GM12878 (cell line): Measurements from ENCODE around the gene NEK2. TPM values are rescaled to one million over a fixed set of nuclear protein-coding genes. Genes with fewer than 3 reads are reported as not detected.

Source experiments
- ATF2 ChIP-seq: IDR thresholded peaks from 2 replicates; pipeline ENCODE4 v1.6.1; 2012; ENCODE audit warnings: low read length, inconsistent platforms
- ATF7 ChIP-seq: fragments of 450-650 bp; IDR thresholded peaks from 2 replicates; pipeline ENCODE4 v1.6.1; 2016; ENCODE audit warnings: low read depth, mild to moderate bottlenecking
- BCLAF1 ChIP-seq: fragments of 450-650 bp; IDR thresholded peaks from 2 replicates; pipeline ENCODE4 v1.6.1; 2017; ENCODE audit warnings: antibody characterized with exemption, mild to moderate bottlenecking, moderate library complexity
- BHLHE40 ChIP-seq, 2 experiments: fragments of 450-650 bp in 1 of 2; IDR thresholded peaks; 2 replicates each; pipeline ENCODE4 v1.6.1; 2011 to 2017; ENCODE audit warnings: low read depth in 2 of 2, borderline replicate concordance in 1 of 2, improper control_type of control experiment in 1 of 2, low read length in 1 of 2, mild to moderate bottlenecking in 1 of 2
- DPF2 ChIP-seq: fragments of 450-650 bp; IDR thresholded peaks from 2 replicates; pipeline ENCODE4 v1.6.1; 2017; ENCODE audit warnings: mild to moderate bottlenecking
- FOXM1 ChIP-seq: IDR thresholded peaks from 2 replicates; pipeline ENCODE4 v1.6.1; 2012; ENCODE audit warnings: low read depth, mild to moderate bottlenecking, inconsistent platforms, low read length, moderate library complexity
- LARP7 ChIP-seq: fragments of 450-650 bp; IDR thresholded peaks from 2 replicates; pipeline ENCODE4 v1.6.1; 2017; ENCODE audit warnings: mild to moderate bottlenecking
- MEF2A ChIP-seq: IDR thresholded peaks from 2 replicates; pipeline ENCODE4 v1.6.1; 2011; ENCODE audit warnings: low read depth, mild to moderate bottlenecking, low read length, moderate library complexity; ENCODE audit not compliant: insufficient read depth
- MLLT1 ChIP-seq: fragments of 450-650 bp; IDR thresholded peaks from 2 replicates; pipeline ENCODE4 v1.6.1; 2016; ENCODE audit warnings: mild to moderate bottlenecking
- MTA2 ChIP-seq: fragments of 450-650 bp; IDR thresholded peaks from 2 replicates; pipeline ENCODE4 v1.6.1; 2016; ENCODE audit warnings: low read depth, mild to moderate bottlenecking, moderate library complexity
- MTA3 ChIP-seq: IDR thresholded peaks from 2 replicates; pipeline ENCODE4 v1.6.1; 2012; ENCODE audit warnings: low read length, inconsistent platforms, borderline replicate concordance
- NFXL1 ChIP-seq: fragments of 450-650 bp; IDR thresholded peaks from 2 replicates; pipeline ENCODE4 v1.6.1; 2017; ENCODE audit warnings: antibody characterized with exemption, mild to moderate bottlenecking, borderline replicate concordance
- NRF1 ChIP-seq: conservative IDR thresholded peaks from 2 replicates; pipeline ENCODE4 v1.6.1; 2011; ENCODE audit warnings: mild to moderate bottlenecking, low read depth, low read length, improper control_type of control experiment
- PAX5 ChIP-seq: IDR thresholded peaks from 2 replicates; pipeline ENCODE4 v1.6.1; 2011; ENCODE audit warnings: low read depth, low read length, borderline replicate concordance
- RAD51 ChIP-seq: fragments of 450-650 bp; IDR thresholded peaks from 2 replicates; pipeline ENCODE4 v1.6.1; 2016; ENCODE audit warnings: moderate library complexity, mild to moderate bottlenecking, inconsistent platforms
- RCOR1 ChIP-seq: conservative IDR thresholded peaks from 2 replicates; pipeline ENCODE4 v1.6.1; 2012; ENCODE audit warnings: low read depth, low read length, improper control_type of control experiment
- RELB ChIP-seq: fragments of 450-650 bp; IDR thresholded peaks from 2 replicates; pipeline ENCODE4 v1.6.1; 2017; ENCODE audit warnings: low read depth, mild to moderate bottlenecking, moderate library complexity
- RFX5 ChIP-seq: IDR thresholded peaks from 2 replicates; pipeline ENCODE4 v1.6.1; 2011; ENCODE audit warnings: low read depth, low read length, improper control_type of control experiment
- RUNX3 ChIP-seq: IDR thresholded peaks from 2 replicates; pipeline ENCODE4 v1.6.1; 2012; ENCODE audit warnings: low read length, inconsistent platforms
- SPI1 ChIP-seq: IDR thresholded peaks from 2 replicates; pipeline ENCODE4 v1.6.1; 2011; ENCODE audit warnings: low read depth, mild to moderate bottlenecking, low read length, moderate library complexity, borderline replicate concordance; ENCODE audit not compliant: insufficient read depth
- STAT1 ChIP-seq: fragments of 450-650 bp; conservative IDR thresholded peaks from 2 replicates; pipeline ENCODE4 v1.6.1; 2014; ENCODE audit warnings: antibody characterized with exemption, mild to moderate bottlenecking
- USF2 ChIP-seq: IDR thresholded peaks from 2 replicates; pipeline ENCODE4 v1.6.1; 2011; ENCODE audit warnings: low read depth, low read length, improper control_type of control experiment, borderline replicate concordance
- polyA plus RNA-seq, 11 experiments: library from polyadenylated mRNA; depleted of rRNA in 4 of 11; unstranded in 6 of 11; stranded (reverse) in 5 of 11; fragments of >200 nt; fragmentation: Nextera tagmentation in 4 of 11; fragmentation: Illumina TruSeq in 1 of 11; extraction: Ambion mirVana in 4 of 11; extraction: Trizol in 1 of 11; gene quantifications; 1 replicate in 1 of 11; 2 replicates in 10 of 11; pipeline versions ENCODE4 v1.2.1 to v1.2.3, GENCODE V29; 2011 to 2016; ENCODE audit warnings: inconsistent platforms in 2 of 11, missing spikeins in 2 of 11, low read depth in 1 of 11
- total RNA-seq, 4 experiments: library from RNA; depleted of rRNA in 3 of 4; stranded (reverse); fragments of >200 nt in 3 of 4; fragmentation: Illumina TruSeq in 1 of 4; extraction: Trizol in 1 of 4; gene quantifications; 2 replicates each; pipeline versions ENCODE4 v1.2.1 to v1.2.3, GENCODE V29; 2013 to 2021

NEK2 gene
- total and polyA plus RNA-seq, 10 of the 15 experiments (the other 5 are each of a cell fraction or from before 2014, with no cell fraction given) = 16.7 to 49.7 (median 36.9) TPM

- TF ChIP-seq ATF2 (peak; percentile 83), USF2 (no peak; the same call in 1 of the 2 replicates), MTA2 (peak; percentile 87), RUNX3 (peak; percentile 99), RELB (peak; percentile 82), NRF1 (no peak), DPF2 (peak; percentile 90), SPI1 (peak; percentile 87), BHLHE40 (IDR thresholded peaks at IDR 0.05; ENCODE audit: borderline replicate concordance in 1 of 2, low read depth in 2 of 2, low read length in 1 of 2) (peak; percentile 92 to 94), FOXM1 (peak; percentile 74), PAX5 (peak; percentile 84; the same call in 1 of the 2 replicates), MTA3 (peak; percentile 68; the same call in 1 of the 2 replicates), LARP7 (no peak), ATF7 (peak; percentile 92), MLLT1 (peak; percentile 83), BCLAF1 (no peak), RAD51 (peak; percentile 23; the same call in 1 of the 2 replicates), STAT1 (0 out of 2 replicates have a peak, but pooled peaks have one; percentile 28), RFX5 (no peak), NFXL1 (no peak), RCOR1 (0 out of 2 replicates have a peak, but pooled peaks have one; percentile 62), MEF2A (peak; percentile 72)
These were observed 19.9 kb upstream of the NEK2 start (continued) for GRCh38 chr1:211695135-211695816.
